Activated CD8-positive, alpha-beta memory T cell treated with anti-CD3 and anti-CD28 coated beads, Interleukin-2, amount 50 U/mL, for 24 hours (primary cell): Measurements from ENCODE around the gene PLXNA4.
"Not testable (repeated sequence)": the region's sequence is repeated elsewhere in the genome, so short reads cannot be mapped to it uniquely, and the experiment has no call there.

Experiments used
- DNase-seq: peaks from one replicate; pipeline ENCODE4 v3.0.0-alpha.2; 2020; ENCODE audit errors: extremely low read depth

PLXNA4 gene, protein sequence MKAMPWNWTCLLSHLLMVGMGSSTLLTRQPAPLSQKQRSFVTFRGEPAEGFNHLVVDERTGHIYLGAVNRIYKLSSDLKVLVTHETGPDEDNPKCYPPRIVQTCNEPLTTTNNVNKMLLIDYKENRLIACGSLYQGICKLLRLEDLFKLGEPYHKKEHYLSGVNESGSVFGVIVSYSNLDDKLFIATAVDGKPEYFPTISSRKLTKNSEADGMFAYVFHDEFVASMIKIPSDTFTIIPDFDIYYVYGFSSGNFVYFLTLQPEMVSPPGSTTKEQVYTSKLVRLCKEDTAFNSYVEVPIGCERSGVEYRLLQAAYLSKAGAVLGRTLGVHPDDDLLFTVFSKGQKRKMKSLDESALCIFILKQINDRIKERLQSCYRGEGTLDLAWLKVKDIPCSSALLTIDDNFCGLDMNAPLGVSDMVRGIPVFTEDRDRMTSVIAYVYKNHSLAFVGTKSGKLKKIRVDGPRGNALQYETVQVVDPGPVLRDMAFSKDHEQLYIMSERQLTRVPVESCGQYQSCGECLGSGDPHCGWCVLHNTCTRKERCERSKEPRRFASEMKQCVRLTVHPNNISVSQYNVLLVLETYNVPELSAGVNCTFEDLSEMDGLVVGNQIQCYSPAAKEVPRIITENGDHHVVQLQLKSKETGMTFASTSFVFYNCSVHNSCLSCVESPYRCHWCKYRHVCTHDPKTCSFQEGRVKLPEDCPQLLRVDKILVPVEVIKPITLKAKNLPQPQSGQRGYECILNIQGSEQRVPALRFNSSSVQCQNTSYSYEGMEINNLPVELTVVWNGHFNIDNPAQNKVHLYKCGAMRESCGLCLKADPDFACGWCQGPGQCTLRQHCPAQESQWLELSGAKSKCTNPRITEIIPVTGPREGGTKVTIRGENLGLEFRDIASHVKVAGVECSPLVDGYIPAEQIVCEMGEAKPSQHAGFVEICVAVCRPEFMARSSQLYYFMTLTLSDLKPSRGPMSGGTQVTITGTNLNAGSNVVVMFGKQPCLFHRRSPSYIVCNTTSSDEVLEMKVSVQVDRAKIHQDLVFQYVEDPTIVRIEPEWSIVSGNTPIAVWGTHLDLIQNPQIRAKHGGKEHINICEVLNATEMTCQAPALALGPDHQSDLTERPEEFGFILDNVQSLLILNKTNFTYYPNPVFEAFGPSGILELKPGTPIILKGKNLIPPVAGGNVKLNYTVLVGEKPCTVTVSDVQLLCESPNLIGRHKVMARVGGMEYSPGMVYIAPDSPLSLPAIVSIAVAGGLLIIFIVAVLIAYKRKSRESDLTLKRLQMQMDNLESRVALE (N-terminal part only)

GRCh38 chr7:132575982-132576720, at the start of gene PLXNA4:
Gene PLXNA4, minus strand, starts transcription at chr7:132576470. Its CDS starts 67,777 bp downstream, at chr7:132508693.
- DNase-seq = no peak

GRCh38 chr7:132625651-132626050, 49.4 kb upstream of the PLXNA4 start:
- no peak for DNase-seq

DNA sequence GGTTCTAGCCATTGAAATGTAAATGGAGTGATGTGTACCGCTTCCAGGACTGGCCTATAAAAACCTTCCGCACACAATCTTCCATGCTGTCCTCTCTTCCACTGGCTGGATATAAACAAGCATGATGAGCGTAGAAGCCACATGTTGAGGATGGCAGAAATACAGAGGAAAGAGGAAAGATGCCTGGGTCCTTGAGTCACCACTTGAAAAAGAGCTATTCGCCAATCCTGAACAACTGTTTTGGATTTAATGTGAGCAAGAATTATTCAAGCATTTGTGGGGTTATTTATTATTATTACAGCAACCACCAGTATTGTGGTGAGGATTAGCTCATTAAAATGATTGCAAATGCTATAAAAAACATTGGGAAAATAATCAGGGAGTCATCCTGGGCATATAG, 45.8 kb upstream of the PLXNA4 start:
- DNase-seq = no peak

DNA sequence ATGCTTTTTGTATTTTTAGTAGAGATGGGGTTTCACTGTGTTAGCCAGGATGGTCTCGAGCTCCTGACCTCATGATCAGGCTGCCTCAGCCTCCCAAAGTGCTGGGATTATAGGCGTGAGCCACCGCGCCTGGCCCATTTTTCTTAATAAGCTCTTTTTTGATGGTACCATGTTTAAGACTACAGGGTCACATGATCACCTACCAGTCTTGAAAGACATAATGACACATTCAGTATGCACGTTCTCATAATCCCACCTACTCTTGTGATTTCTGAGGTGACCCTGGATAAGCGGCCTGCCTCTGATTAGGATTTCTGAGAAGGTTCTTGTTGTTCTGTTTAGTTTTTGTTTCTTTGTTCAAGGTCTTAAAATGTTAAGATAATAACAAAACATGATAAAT, 43.7 kb upstream of the PLXNA4 start:
- no peak for DNase-seq

DNA sequence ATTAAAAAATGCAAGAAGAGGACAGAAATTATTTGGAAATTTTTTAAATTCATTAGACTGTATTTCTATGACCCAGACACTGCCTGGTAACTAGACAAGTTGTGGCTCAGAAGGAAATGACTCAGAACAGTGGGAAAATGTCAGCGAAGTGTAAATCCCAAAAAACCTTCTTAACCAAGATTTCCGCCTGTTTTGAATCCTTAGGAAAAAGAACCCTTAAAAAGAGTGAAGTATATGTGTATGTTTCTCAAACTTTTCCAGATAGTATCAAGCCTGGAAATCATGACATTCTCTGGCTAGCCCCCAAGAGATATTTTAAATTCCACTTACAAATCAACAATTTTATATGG, 42.7 kb upstream of the PLXNA4 start:
- no peak for DNase-seq

DNA sequence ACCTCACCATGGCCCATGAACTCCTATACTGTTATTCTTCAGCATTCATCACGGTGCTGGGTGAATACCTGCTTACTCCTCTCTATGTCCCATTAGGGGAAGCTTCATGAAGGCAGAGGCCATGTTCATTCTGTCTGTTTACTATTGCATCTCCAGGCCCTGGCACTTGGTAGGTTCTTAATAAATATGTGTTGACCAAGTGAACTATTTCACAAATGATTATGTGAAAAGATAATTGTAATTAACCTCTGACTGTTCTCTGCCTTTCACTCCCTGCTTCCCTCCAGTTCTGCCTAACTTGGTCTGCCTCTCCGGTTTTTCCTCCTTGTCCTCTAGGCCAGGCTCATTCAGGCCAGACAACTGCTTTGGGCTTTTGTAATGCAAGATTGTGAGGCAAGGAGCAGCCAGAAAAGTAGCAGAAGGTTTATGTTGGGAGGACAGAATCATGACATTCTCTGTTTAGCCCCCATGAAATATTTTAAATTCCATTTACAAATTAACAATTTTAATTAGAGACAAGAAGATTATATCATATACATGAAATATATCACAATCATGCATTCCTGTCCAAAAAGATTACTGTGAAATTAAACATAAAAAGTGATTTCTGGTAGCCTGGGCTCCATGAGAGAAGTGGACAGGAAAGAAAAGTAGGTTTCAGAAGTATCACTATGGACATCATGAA, 42.1 kb upstream of the PLXNA4 start:
- DNase-seq = no peak

DNA sequence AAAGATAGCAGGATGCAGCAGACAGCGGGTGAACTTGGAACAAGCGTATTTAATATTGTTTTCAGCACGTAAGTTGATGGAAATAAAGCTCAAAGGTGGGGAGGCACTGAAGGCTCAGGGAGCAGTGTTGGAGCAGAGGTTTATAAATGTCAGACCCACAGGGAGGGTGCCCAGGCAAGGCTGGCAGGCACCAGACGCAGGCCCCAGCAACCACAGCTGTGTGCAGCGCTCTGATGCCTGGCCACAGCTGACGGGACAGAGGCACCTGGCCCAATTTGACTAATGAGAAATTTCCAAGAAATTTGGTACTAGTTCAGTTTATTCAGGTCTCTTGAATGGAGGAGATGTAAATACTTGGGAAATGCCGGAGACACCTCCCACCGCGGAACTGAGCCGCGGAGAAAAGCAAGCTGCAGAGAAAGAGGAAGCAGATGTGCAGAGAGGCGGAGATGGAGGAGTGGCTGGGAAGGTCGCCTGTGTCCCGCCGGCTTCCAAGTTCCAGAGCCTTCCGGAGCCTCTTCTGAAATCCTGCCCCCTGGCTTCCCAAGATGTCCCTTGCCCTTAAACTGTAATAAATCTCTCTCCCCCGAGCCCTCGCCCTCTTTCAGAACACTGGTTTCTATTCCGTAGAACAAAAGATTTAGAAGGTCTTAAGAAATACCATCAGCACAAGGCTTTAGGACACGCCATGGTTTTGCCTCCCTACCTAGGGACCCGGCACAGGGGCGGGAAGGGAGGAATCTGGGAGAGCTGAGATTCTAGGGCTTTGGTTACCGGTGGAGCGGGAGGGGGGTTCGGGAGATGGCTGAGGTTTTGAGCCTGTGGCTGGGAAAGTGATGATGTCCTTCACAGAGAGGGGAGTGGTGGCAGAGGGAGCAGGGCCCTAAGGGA, 38.4 kb upstream of the PLXNA4 start:
- no peak for DNase-seq

DNA sequence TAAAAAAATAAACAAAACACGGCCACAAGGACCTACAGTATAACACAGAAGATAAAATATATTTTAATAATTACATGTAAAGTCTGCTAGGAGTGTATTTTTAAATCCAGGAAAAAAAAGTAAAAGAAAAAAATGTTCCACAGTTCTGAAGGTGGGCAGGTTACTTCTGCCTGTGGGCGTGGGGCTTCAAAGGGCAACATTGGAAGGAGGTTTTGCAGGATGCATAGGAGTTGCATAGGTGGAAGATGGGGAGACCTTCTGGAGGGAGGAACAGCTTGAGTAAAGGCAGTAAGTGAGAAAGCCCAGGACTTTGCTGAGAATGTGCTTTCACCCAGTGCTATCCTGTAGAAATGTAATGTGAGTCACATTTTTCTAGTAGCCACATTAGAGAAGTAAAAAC, 37.5 kb upstream of the PLXNA4 start:
- DNase-seq = no peak

DNA sequence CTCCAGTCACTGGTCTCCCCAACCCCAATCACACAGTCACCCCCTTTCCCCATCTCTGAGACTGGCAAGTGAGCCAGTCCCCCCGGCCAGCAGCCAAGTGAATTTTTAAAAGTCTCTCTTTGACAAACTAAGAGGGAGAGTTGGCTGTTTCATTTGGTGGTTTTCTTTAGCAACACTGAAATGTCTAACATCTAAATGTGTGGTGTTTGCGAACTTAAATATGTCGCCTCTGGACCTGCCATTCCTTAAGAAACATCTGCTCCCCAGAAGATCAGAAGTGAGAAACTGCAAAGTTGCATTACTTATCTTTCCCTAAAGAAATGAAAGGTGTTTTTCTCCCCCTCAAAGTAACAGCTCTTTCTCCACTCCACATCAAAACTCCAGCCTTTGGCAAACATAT, 34.7 kb upstream of the PLXNA4 start:
- DNase-seq = no peak

DNA sequence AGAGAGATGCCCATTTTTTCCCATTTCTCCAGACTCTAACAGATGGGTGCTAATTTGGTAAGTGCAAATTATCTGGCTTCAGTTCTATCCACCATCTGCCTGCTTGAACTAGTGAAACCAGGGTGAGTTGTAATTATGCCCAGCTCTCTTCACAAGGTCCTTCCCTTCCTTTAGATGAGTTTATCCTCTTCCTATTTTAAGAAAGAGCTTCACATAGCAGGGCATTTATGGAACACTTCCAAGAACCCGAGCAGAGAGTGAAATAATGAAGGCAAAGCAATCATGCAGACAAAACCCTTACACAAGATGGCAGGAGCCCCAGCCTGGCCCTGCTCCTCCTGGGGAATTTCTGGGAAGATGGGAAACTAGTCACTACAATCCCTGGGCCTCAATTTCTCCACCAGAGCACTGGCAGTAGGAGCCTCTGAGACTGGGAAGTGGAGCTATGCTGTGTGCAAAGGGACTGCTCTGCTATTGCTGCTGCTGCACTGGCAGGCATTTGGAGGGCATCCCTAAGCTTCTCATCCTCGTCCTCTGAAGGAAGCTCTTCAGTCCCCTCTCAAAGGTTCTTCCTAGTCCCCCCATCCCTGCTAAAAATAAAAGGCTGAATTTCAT, 33.7 kb upstream of the PLXNA4 start:
- no peak for DNase-seq

DNA sequence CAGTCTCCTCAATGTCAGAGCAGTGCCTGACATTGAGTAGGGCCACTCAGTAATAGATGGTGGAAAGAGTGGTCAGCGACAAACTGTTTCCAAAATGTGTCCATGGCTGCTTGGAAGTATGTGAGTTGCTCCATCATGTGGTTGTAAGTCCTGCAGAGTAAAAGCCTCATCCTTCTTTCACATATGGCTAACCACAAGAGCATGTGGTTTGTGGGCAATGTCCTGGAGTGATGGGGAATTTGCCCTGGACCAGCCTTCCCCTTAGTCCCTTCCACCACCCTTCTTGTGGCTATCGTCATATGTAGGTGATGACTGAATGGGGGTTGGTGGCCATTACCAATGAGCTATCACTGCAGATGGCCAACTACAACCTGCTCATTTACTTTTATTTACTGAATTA, 33.0 kb upstream of the PLXNA4 start:
- no peak for DNase-seq

- DNase-seq = no peak
Observed at GRCh38 chr7:132608523-132608922, 32.3 kb upstream of the PLXNA4 start.

DNA sequence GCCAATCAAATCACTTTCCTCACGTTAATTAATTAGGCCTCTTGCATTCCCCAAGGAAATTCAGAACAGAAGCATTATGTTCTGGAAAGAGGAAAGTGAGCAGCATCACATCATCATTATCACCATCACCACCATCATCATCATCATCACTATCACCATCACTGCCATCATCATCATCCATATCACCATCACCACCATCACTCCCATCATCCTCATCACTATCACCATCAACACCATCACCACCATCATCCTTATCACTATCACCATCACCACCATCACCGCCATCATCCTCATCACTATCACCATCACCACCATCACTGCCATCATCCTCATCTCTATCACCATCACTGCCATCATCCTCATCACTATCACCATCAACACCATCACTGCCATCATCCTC, 31.4 kb upstream of the PLXNA4 start:
- DNase-seq = no peak

DNA sequence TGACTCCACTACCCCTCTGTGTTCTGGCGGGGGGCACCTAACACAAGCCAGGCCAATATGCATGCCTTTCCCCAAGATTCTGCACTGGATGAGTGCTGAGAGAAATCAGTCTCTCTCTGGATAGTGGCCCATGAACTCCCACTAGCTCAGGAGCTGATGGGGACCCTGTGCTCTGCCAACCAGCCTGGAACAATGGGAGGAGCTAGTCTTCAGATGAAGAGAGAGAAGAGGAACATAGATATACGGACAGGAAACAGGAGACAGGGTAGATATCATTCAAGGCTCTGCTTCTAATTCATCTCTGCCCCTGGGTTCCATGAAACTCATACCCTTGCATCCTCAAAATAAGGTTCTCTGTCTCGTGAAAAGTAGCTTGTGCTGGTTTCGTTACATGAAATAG, 27.9 kb upstream of the PLXNA4 start:
- no peak for DNase-seq

DNA sequence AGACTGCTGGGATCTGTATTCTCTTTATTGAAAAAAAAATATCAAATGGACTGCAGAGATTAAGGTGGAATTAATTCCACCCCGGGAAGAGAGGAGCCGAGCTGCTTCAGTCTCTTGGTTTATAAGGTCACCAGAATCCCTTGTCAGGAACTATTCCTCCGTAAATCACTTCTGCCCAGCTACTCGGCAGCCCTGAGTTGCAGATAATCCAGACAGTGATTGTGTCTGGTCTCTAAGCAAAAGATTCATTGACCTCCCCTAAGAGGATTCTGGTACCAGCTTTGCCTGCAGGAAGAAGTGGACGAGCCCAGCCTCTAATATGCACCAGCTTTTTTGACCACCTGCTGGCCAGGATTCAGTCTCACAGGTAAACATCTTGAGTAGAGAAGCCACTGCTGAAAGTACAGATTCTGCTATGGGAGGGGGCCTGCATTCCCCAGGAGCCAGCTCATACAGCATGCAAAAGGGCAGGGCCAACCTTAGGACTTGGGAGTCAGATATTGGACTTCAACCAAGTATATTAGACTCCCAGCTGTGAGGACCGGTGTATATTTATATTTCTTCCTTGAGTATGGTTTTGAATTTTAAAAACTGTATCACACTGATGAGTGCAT, 27.1 kb upstream of the PLXNA4 start:
- no peak for DNase-seq

- DNase-seq = no peak
Observed at GRCh38 chr7:132601783-132602182, 25.5 kb upstream of the PLXNA4 start.

DNA sequence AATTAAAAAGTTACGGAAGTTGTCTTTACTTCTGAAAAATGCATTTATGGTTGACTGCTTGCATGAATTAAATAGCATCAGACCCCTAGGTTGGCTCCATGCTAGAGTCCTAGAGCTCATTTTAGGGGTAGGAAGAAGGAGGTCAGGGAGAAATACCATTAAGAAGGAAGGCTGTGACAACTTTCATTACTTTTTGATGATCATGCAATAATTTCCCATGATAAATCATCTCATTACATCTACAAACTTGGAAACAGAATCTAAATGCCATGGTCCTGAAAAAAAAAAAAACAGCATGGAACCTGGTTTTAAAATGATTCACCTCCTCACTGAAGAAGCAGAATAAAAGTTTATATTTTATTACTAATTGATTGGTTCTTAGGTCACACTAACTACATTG, 20.3 kb upstream of the PLXNA4 start:
- DNase-seq = no peak

DNA sequence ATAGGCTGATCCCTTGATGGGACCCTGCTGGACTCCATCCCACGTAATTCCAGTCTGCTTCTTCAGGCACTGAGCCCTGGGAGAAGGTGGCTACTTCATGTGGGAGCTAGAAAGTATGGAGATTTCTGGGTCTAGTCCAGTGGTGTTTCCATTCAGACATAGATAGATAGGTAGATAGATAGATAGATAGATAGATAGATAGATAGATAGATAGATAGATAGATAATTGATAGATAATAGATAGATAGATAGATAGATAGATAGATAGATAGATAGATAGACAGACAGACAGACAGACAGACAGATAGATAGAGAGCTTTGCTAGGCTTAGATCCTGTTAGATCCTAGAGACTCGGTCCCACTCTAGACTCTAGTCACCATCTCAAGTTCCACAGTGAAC, 18.5 kb upstream of the PLXNA4 start:
- not testable (repeated sequence) for DNase-seq

- DNase-seq = no peak
Observed at GRCh38 chr7:132592936-132593335, 16.7 kb upstream of the PLXNA4 start.
